ENCODE data around the gene GZF1.

GRCh38 chr20:23358563-23358906 is 3.4 kb upstream of the GZF1 start:
- TF ChIP-seq CTCF (IDR thresholded peaks at IDR 0.05) (no peak), ELF1 (IDR thresholded peaks at IDR 0.05) (no peak), TAF1 (IDR thresholded peaks at IDR 0.05; ENCODE audit: borderline replicate concordance, low read depth, low read length) (no peak), MXI1 (IDR thresholded peaks at IDR 0.05; ENCODE audit: low read depth, low read length) (no peak), MAX (IDR thresholded peaks at IDR 0.05; ENCODE audit: low read depth) (no peak), USF2 (IDR thresholded peaks at IDR 0.05; ENCODE audit: borderline replicate concordance, low read depth, low read length) (no peak), SMC3 (IDR thresholded peaks at IDR 0.05; ENCODE audit: low read depth, low read length) (no peak), EP300 (IDR thresholded peaks at IDR 0.05; ENCODE audit: borderline replicate concordance in 1 of 2, low read depth in 1 of 2, low read length in 1 of 2) (no peak)

All from SK-N-SH (cell line).